ENCODE data around the gene NEURL4. TPM values are rescaled to one million over a fixed set of nuclear protein-coding genes. Genes with fewer than 3 reads are reported as not detected.

Gene NEURL4
- total RNA-seq, 1 donor from 2014 or later, result 59.6 TPM

DNA sequence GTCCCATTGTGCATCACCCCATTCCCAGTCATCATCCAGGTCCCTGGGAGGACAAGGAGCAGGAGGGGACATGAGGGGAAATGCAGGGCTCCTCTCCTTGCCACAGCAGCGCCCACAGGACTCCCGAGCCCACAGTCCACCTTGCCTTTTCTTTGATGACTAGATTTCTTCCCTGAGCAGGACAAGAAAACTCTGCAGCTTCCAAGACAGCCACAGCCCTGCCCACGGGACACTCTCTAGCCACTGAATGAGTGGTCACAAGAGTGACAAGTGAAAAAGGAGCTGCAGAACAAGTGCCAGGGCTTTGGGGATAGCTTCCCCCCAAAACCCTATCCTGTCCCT lies 4.7 kb downstream of the NEURL4 start:
- no peaks in the 10 kb centered on the region for H3K9me3 Mint-ChIP-seq
- H3K4me3 Mint-ChIP-seq, result no peak overlapping the region
- H3K4me1 Mint-ChIP-seq, result peaks cover 18% of the 10 kb centered on the region
- H3K36me3 Mint-ChIP-seq (ENCODE audit: low read depth), result peaks cover 33% of the 10 kb centered on the region
- H3K27me3 Mint-ChIP-seq, result no peaks in the 10 kb centered on the region
- DNase-seq, result no peak
- intact Hi-C loops (cut with micrococcal nuclease), result loop anchor here (1.0 kb wide), 1 partner anchor 21 kb away; no protein-coding TSS in a partner anchor
- H3K27ac Mint-ChIP-seq, result no peak overlapping the region

DNA sequence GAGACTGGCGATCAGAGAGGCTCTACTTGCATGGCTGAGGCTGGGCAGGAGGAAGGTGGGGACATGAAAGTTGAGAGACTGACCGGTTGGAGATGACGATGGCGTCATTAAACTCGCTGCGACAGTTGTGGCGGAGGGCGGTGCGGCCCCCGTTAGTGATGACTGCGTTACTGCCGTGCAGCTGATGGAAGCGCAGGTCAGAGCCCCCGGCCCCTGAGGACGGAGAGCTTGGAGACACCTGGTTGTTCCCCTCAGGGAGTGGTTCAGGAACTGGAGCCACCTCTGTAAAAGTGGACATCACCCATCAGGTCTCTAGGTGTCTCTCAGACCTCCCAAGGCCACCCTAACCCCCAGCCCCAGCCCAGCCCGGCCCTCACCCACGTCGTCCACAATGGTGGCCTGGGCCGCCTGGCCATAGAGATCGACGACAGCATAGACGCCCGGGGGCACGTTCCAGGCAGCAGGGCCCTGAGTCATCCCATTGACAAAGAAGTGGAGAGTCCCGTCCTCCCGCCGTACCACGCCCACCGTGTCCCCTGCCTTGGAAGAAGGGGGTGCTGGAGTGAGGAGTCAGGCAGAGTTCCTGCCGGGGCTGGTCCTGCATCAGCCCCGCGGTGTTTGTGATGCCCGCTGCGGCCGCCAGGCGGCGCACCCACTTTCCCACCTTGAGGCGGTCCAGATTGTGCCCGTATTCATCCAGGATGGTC lies 5.3 kb downstream of the NEURL4 start:
- Mint-ChIP-seq H3K27me3 (no peaks in the 10 kb centered on the region), H3K36me3 (ENCODE audit: low read depth) (peaks cover 34% of the 10 kb centered on the region), H3K27ac (no peak overlapping the region), H3K9me3 (no peaks in the 10 kb centered on the region), H3K4me3 (no peak overlapping the region), H3K4me1 (peaks cover 18% of the 10 kb centered on the region)
- DNase-seq, result peak; percentile 94
- intact Hi-C loops (cut with micrococcal nuclease), result loop anchor here (1.0 kb wide), 1 partner anchor 21 kb away; no protein-coding TSS in a partner anchor

GRCh38 chr17:7322520-7323194 lies 6.5 kb downstream of the NEURL4 start:
- Mint-ChIP-seq H3K4me1 (peaks cover 8% of the 10 kb centered on the region), H3K4me3 (no peak overlapping the region), H3K27ac (no peak overlapping the region), H3K27me3 (no peaks in the 10 kb centered on the region), H3K36me3 (ENCODE audit: low read depth) (peaks cover 41% of the 10 kb centered on the region), H3K9me3 (no peaks in the 10 kb centered on the region)
- DNase-seq, result no peak
- intact Hi-C loops (cut with micrococcal nuclease), result no loop called here

- Mint-ChIP-seq H3K27me3 (no peaks in the 10 kb centered on the region), H3K27ac (no peak overlapping the region), H3K36me3 (ENCODE audit: low read depth) (peaks cover 45% of the 10 kb centered on the region), H3K4me3 (no peak overlapping the region), H3K4me1 (peaks cover 4% of the 10 kb centered on the region), H3K9me3 (no peaks in the 10 kb centered on the region)
- intact Hi-C loops (cut with micrococcal nuclease), result no loop called here
- DNase-seq, result no peak
Observed at GRCh38 chr17:7321466-7321865, 7.7 kb downstream of the NEURL4 start.

GRCh38 chr17:7318121-7318860 lies 10.8 kb downstream of the NEURL4 start:
- Mint-ChIP-seq H3K4me1 (peaks cover 18% of the 10 kb centered on the region), H3K4me3 (no peak overlapping the region), H3K27ac (no peak overlapping the region), H3K9me3 (no peaks in the 10 kb centered on the region), H3K27me3 (no peaks in the 10 kb centered on the region), H3K36me3 (ENCODE audit: low read depth) (peaks cover 48% of the 10 kb centered on the region)
- DNase-seq, result peak; percentile 52
- intact Hi-C loops (cut with micrococcal nuclease), result no loop called here

- H3K27ac Mint-ChIP-seq, result peak overlapping the region; percentile 66
Observed at GRCh38 chr17:7317161-7317803, 11.9 kb downstream of the NEURL4 start.

GRCh38 chr17:7315570-7316235 lies 13.4 kb downstream of the NEURL4 start:
- intact Hi-C loops (cut with micrococcal nuclease), result loop anchor here (2.0 kb wide), 2 partner anchors 13 to 73 kb away; partner anchors contain the start of genes GABARAP and NEURL4
- H3K9me3 Mint-ChIP-seq, result no peaks in the 10 kb centered on the region
- peak overlapping the region; percentile 96 for H3K27ac Mint-ChIP-seq
- peak overlapping the region; percentile 85 for H3K4me3 Mint-ChIP-seq
- peaks cover 51% of the 10 kb centered on the region for H3K36me3 Mint-ChIP-seq (ENCODE audit: low read depth)
- peaks cover 37% of the 10 kb centered on the region for H3K4me1 Mint-ChIP-seq
- DNase-seq, result no peak
- no peaks in the 10 kb centered on the region for H3K27me3 Mint-ChIP-seq

More at GRCh38 chr17:7317161-7317803, 11.9 kb downstream of the NEURL4 start:
- peaks cover 52% of the 10 kb centered on the region for H3K36me3 Mint-ChIP-seq (ENCODE audit: low read depth)
- H3K9me3 Mint-ChIP-seq, result no peaks in the 10 kb centered on the region
- peak; percentile 57 for DNase-seq
- peaks cover 28% of the 10 kb centered on the region for H3K4me1 Mint-ChIP-seq
- H3K4me3 Mint-ChIP-seq, result peak overlapping the region; percentile 65
- intact Hi-C loops (cut with micrococcal nuclease), result no loop called here
- no peaks in the 10 kb centered on the region for H3K27me3 Mint-ChIP-seq

DNA sequence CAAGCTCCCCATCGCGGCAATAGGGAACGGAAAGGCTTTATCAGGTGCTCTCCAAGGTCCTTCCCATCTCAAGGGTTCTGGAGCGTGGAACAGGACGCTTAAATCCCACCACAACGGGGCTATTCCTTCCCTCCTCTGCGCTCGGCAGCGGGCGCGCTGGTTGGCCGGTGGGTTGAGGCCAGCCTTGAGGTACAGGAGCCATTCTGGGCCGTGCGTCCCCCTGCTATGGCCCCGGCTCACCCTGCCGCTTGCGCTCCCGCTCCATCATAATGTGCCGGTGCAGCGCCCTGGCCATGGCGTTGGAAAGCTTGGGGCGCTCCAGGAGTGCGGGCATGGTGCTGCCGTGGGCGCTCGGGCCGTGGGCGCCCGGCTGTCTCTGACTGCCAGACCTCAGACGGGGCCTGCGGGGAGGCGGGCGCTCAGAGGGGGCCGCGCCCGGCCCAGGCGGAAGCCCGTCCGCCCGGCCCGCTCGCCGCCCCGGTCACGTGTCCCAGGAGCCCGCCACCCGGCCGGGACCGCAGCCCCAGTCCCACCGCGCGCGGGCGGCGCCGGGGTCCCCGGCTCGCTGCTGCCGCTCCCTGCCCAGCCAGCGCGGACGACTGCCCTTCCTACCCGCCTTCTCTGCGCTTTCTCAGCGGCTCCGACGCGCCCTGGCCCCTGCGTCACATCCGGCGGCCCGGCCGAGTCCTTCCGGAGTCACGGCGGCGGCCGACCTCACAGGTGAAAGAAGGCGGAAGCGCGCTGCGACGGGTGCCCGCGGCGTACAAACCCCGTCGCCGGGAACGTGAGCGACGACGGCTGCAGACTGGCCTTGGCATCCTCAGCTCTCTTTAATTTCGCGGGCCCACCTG lies 14.2 kb downstream of the NEURL4 start, which contains the start of gene GPS2:
Gene GPS2, minus strand, starts transcription at position 642 of the 851 bp plus-strand sequence. Its CDS starts 308 bp downstream, at position 334.
- peak within 1 kb of the TSS; percentile 96 for H3K27ac Mint-ChIP-seq
- H3K36me3 Mint-ChIP-seq (ENCODE audit: low read depth), result peaks cover 58% of the 10 kb centered on the region
- intact Hi-C loops (cut with micrococcal nuclease), result loop anchor here (2.0 kb wide), 2 partner anchors 14 to 72 kb away; partner anchors contain the start of genes GABARAP and NEURL4
- peak within 1 kb of the TSS; percentile 85 for H3K4me3 Mint-ChIP-seq
- H3K27me3 Mint-ChIP-seq, result no peaks in the 10 kb centered on the region
- peak; percentile 99 for DNase-seq
- H3K4me1 Mint-ChIP-seq, result peaks cover 45% of the 10 kb centered on the region
- no peaks in the 10 kb centered on the region for H3K9me3 Mint-ChIP-seq

DNA sequence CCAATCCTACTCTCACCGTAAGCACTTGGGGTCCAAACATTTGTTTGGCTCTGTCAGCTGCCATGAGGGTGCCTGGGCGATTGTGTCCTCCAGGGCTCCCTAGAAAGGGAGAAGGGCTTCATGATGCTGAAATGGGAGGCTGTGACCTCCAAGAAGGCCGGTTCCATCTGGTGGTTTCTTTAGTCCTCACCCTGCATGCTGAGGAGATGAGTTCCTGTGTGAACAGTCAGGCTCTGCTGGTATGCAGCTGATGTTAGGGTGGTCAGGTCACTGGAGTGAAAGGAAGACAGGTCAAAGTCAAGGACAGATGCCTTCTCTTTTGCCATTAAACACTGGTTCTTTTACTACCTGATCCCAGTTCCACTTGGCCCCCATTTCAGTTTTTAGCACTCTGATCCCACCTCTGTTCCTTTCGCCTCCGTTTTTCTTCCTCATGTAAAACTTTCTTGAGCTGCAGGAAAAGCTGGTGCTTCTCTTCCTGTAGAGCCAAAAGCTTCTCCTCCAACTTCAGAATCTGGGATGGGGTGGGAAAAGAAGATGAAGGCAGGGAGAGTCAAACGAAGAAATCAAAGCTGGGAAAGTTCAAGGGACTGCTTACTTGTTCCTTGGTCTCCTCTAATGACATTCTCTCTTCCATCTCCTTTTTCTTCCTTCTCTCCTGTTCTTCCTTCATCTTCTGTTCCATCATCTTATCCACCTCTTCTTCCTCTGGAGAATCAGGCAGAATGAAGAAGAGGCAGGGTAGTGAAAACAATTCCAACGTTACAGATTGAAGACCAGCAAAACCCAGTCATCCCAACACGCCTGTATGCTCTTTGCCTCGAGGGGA lies 15.0 kb downstream of the NEURL4 start:
- H3K27ac Mint-ChIP-seq, result peak overlapping the region; percentile 83
- DNase-seq, result peak; percentile 67
- no peaks in the 10 kb centered on the region for H3K27me3 Mint-ChIP-seq
- H3K4me3 Mint-ChIP-seq, result peak overlapping the region; percentile 85
- peaks cover 67% of the 10 kb centered on the region for H3K36me3 Mint-ChIP-seq (ENCODE audit: low read depth)
- peaks cover 53% of the 10 kb centered on the region for H3K4me1 Mint-ChIP-seq
- intact Hi-C loops (cut with micrococcal nuclease), result loop anchor here (2.0 kb wide), 2 partner anchors 15 to 71 kb away; partner anchors contain the start of genes GABARAP and NEURL4
- H3K9me3 Mint-ChIP-seq, result no peaks in the 10 kb centered on the region

- H3K9me3 Mint-ChIP-seq, result no peaks in the 10 kb centered on the region
- no peaks in the 10 kb centered on the region for H3K27me3 Mint-ChIP-seq
- H3K36me3 Mint-ChIP-seq (ENCODE audit: low read depth), result peaks cover 70% of the 10 kb centered on the region
- peak overlapping the region; percentile 85 for H3K4me3 Mint-ChIP-seq
- H3K4me1 Mint-ChIP-seq, result peaks cover 57% of the 10 kb centered on the region
- intact Hi-C loops (cut with micrococcal nuclease), result no loop called here
- peak overlapping the region; percentile 83 for H3K27ac Mint-ChIP-seq
- peak; percentile 69 for DNase-seq
Observed at GRCh38 chr17:7313088-7313889, 15.8 kb downstream of the NEURL4 start.

DNA sequence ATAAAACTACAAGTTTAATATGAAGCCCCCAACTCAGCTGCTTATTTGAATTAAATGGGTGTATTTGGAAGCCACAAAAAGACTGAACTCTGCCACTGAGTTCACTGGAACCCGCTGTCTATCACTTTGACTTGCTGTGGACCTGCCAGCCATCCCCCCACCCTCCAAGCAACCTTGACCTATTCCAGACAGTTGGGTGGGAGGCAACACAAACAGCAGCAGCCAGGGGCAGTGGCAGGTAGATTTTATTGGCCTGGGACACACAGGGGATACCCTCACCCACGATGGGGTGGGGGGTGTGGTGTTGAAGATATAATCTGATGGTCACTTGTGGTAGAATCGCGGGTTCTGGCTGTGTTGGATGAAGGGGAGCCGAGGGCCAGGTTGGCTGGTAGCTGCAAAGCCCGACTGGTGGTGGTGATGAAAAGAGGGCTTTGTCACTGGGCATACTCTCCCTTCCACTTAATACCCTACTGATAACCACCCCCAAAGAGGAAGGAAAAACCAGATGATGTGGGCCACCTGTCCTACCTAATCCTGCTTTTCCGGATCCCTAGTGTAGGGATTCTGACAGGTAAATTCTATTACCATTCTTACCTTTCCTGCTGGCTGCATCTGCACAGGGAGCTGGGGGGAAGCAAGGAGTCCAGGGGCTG lies 16.6 kb downstream of the NEURL4 start:
- intact Hi-C loops (cut with micrococcal nuclease), result no loop called here
- H3K4me1 Mint-ChIP-seq, result peaks cover 57% of the 10 kb centered on the region
- peak overlapping the region; percentile 83 for H3K27ac Mint-ChIP-seq
- H3K9me3 Mint-ChIP-seq, result no peaks in the 10 kb centered on the region
- H3K36me3 Mint-ChIP-seq (ENCODE audit: low read depth), result peaks cover 66% of the 10 kb centered on the region
- no peak for DNase-seq
- peak overlapping the region; percentile 85 for H3K4me3 Mint-ChIP-seq
- H3K27me3 Mint-ChIP-seq, result no peaks in the 10 kb centered on the region

Data from activated CD4-positive, alpha-beta T cell treated with anti-CD3 and anti-CD28 coated beads, Interleukin-2, amount 10 ng/mL, durations not matched to agents 24 days and 14 days (primary cell).